Measurements from ENCODE around the gene FRMD4A.

DNA sequence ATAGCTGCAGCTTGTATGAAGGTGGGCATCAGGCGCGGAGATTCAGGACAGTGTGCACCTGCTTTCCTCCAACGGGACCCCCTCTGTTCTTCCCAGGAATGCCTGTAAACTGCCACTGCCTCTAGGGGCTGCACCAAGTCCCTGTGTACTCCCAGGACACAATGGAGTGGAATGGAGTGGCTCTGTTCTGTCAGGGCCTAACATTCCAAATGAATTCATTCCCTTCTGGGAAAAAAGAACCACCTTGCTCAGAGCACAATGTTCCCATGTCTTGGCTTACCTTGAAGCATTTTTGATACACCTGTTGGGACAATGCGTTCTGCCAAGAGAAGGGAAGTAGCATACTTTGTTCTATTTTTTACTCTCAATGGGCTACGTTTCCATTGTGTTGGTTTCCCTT lies 339.4 kb downstream of the FRMD4A start:
- no peak for TF ChIP-seq TAF1 (IDR thresholded peaks at IDR 0.05; ENCODE audit: low read depth, low read length)
- no peak for TF ChIP-seq POLR2A (IDR thresholded peaks at IDR 0.05; ENCODE audit: low read depth, low read length)
- no peak for TF ChIP-seq POLR2AphosphoS5 (IDR thresholded peaks at IDR 0.05; ENCODE audit: low read depth, low read length)
- TF ChIP-seq SPI1 (IDR thresholded peaks at IDR 0.05; ENCODE audit: low read depth, low read length): no peak
